ENCODE results near the gene SPRR2G.
"Not testable (repeated sequence)": the region's sequence is repeated elsewhere in the genome, so short reads cannot be mapped to it uniquely, and the experiment has no call there.

SPRR2G gene

GRCh38 chr1:153155541-153155940 is 4.9 kb upstream of the SPRR2G start:
- Histone ChIP-seq H3K4me3 (no peak overlapping the region), H3K4me1 (no peaks in the 10 kb centered on the region), H3K36me3 (no peaks in the 10 kb centered on the region), H3K9me3 (peaks cover 27% of the 10 kb centered on the region), H3K4me2 (no peak overlapping the region), H3K9ac (no peak overlapping the region), H3K27ac (no peak overlapping the region), H3K27me3 (no peaks in the 10 kb centered on the region), H4K20me1 (no peaks in the 10 kb centered on the region)
- TF ChIP-seq Cebpa-rat (IDR thresholded peaks at IDR 0.05) = no peak

- Histone ChIP-seq H3K4me3 (no peak overlapping the region), H3K9me3 (peaks cover 2% of the 10 kb centered on the region), H4K20me1 (no peaks in the 10 kb centered on the region), H3K27me3 (no peaks in the 10 kb centered on the region), H3K4me1 (no peaks in the 10 kb centered on the region), H3K27ac (no peak overlapping the region), H3K36me3 (no peaks in the 10 kb centered on the region), H3K4me2 (no peak overlapping the region), H3K9ac (no peak overlapping the region)
- no peak for TF ChIP-seq Cebpa-rat (IDR thresholded peaks at IDR 0.05)
These were observed 1.8 kb upstream of the SPRR2G start for GRCh38 chr1:153152481-153152880.

- no peak for TF ChIP-seq Cebpa-rat (IDR thresholded peaks at IDR 0.05)
- H3K36me3 ChIP-seq = no peaks in the 10 kb centered on the region
- no peaks in the 10 kb centered on the region for H4K20me1 ChIP-seq
- no peaks in the 10 kb centered on the region for H3K9me3 ChIP-seq
- no peak overlapping the region for H3K4me2 ChIP-seq
- 0 out of 2 replicates have a peak, but pooled peaks cover 4% of the 10 kb centered on the region for H3K4me1 ChIP-seq
- no peak overlapping the region for H3K9ac ChIP-seq
- H3K27ac ChIP-seq = no peak overlapping the region
- no peak overlapping the region for H3K4me3 ChIP-seq
- H3K27me3 ChIP-seq = no peaks in the 10 kb centered on the region
These were observed 9.3 kb downstream of the SPRR2G start for GRCh38 chr1:153141377-153141776.

GRCh38 chr1:153140484-153140883 is 10.2 kb downstream of the SPRR2G start:
- no peak for TF ChIP-seq Cebpa-rat (IDR thresholded peaks at IDR 0.05)
- no peak overlapping the region for H3K4me2 ChIP-seq
- H4K20me1 ChIP-seq = no peaks in the 10 kb centered on the region
- H3K27ac ChIP-seq = no peak overlapping the region
- H3K4me3 ChIP-seq = no peak overlapping the region
- H3K4me1 ChIP-seq = 0 out of 2 replicates have a peak, but pooled peaks cover 4% of the 10 kb centered on the region
- no peaks in the 10 kb centered on the region for H3K36me3 ChIP-seq
- H3K9me3 ChIP-seq = no peaks in the 10 kb centered on the region
- H3K27me3 ChIP-seq = no peaks in the 10 kb centered on the region
- no peak overlapping the region for H3K9ac ChIP-seq

GRCh38 chr1:153133743-153134142 is 16.9 kb downstream of the SPRR2G start:
- Histone ChIP-seq H3K4me3 (no peak overlapping the region), H3K9me3 (no peaks in the 10 kb centered on the region), H3K36me3 (no peaks in the 10 kb centered on the region), H3K9ac (no peak overlapping the region), H4K20me1 (no peaks in the 10 kb centered on the region), H3K27me3 (no peaks in the 10 kb centered on the region), H3K4me1 (no peaks in the 10 kb centered on the region), H3K4me2 (no peak overlapping the region), H3K27ac (no peak overlapping the region)
- TF ChIP-seq Cebpa-rat (IDR thresholded peaks at IDR 0.05) = no peak

- Histone ChIP-seq H3K36me3 (no peaks in the 10 kb centered on the region), H4K20me1 (no peaks in the 10 kb centered on the region), H3K9me3 (no peaks in the 10 kb centered on the region), H3K4me1 (no peaks in the 10 kb centered on the region), H3K9ac (no peak overlapping the region), H3K27ac (no peak overlapping the region), H3K27me3 (no peaks in the 10 kb centered on the region), H3K4me2 (no peak overlapping the region), H3K4me3 (no peak overlapping the region)
- TF ChIP-seq Cebpa-rat (IDR thresholded peaks at IDR 0.05) = no peak
These were observed 17.4 kb downstream of the SPRR2G start for GRCh38 chr1:153133267-153133666.

GRCh38 chr1:153128688-153129087 is 22.0 kb downstream of the SPRR2G start:
- not testable (repeated sequence) for H3K27ac ChIP-seq, H3K9ac ChIP-seq, H3K36me3 ChIP-seq, H4K20me1 ChIP-seq, H3K27me3 ChIP-seq, H3K4me2 ChIP-seq, H3K4me3 ChIP-seq, H3K4me1 ChIP-seq
- H3K9me3 ChIP-seq = peaks cover 27% of the 10 kb centered on the region

GRCh38 chr1:153127296-153127695 is 23.4 kb downstream of the SPRR2G start:
- Histone ChIP-seq H3K9ac (no peak overlapping the region), H3K4me2 (no peak overlapping the region), H3K27ac (no peak overlapping the region), H3K27me3 (no peaks in the 10 kb centered on the region), H3K4me3 (no peak overlapping the region), H3K9me3 (peaks cover 31% of the 10 kb centered on the region), H4K20me1 (no peaks in the 10 kb centered on the region), H3K4me1 (peaks cover 22% of the 10 kb centered on the region), H3K36me3 (no peaks in the 10 kb centered on the region)
- no peak for TF ChIP-seq Cebpa-rat (IDR thresholded peaks at IDR 0.05)

- Histone ChIP-seq H3K36me3 (no peaks in the 10 kb centered on the region), H3K4me2 (no peak overlapping the region), H3K9me3 (peaks cover 31% of the 10 kb centered on the region), H3K4me3 (no peak overlapping the region), H3K9ac (no peak overlapping the region), H4K20me1 (no peaks in the 10 kb centered on the region), H3K27ac (no peak overlapping the region), H3K27me3 (no peaks in the 10 kb centered on the region), H3K4me1 (peaks cover 40% of the 10 kb centered on the region)
- TF ChIP-seq Cebpa-rat (IDR thresholded peaks at IDR 0.05) = no peak
These were observed 25.2 kb downstream of the SPRR2G start for GRCh38 chr1:153125536-153125935.

- peak overlapping the region; percentile 80; the same call in 1 of the 2 replicates for H3K4me2 ChIP-seq
These were observed 26.9 kb downstream of the SPRR2G start for GRCh38 chr1:153123793-153124192.

GRCh38 chr1:153122831-153123421 is 27.8 kb downstream of the SPRR2G start:
- H3K9ac ChIP-seq = peak overlapping the region; percentile 67; the same call in 1 of the 2 replicates
- H3K27ac ChIP-seq = peak overlapping the region; percentile 83
- no peaks in the 10 kb centered on the region for H3K27me3 ChIP-seq
- peak overlapping the region; percentile 80 for H3K4me2 ChIP-seq
- no peaks in the 10 kb centered on the region for H4K20me1 ChIP-seq
- H3K9me3 ChIP-seq = peaks cover 34% of the 10 kb centered on the region
- TF ChIP-seq Cebpa-rat (IDR thresholded peaks at IDR 0.05) = no peak
- H3K36me3 ChIP-seq = no peaks in the 10 kb centered on the region
- peaks cover 40% of the 10 kb centered on the region for H3K4me1 ChIP-seq
- H3K4me3 ChIP-seq = peak overlapping the region; percentile 50; the same call in 1 of the 2 replicates

More at GRCh38 chr1:153123793-153124192, 26.9 kb downstream of the SPRR2G start:
- H3K27me3 ChIP-seq, H3K9ac ChIP-seq, H4K20me1 ChIP-seq, H3K4me3 ChIP-seq, H3K36me3 ChIP-seq: not testable (repeated sequence)
- H3K9me3 ChIP-seq = peaks cover 34% of the 10 kb centered on the region
- peaks cover 40% of the 10 kb centered on the region for H3K4me1 ChIP-seq
- peak overlapping the region; percentile 83; the same call in 1 of the 2 replicates for H3K27ac ChIP-seq
